GM18951 (cell line): ENCODE results near the gene CKAP2L.

Experiments used
- POLR2A ChIP-seq: IDR thresholded peaks from 4 replicates; pipeline ENCODE4 v1.6.1; 2011; ENCODE audit warnings: mild to moderate bottlenecking; ENCODE audit not compliant: insufficient read length, insufficient read depth; ENCODE audit errors: extremely low read depth
- in situ Hi-C: fragments of 300-500 bp; cut with MboI; formaldehyde crosslinking; loops from one replicate; pipeline ENCODE4 v1.12.0; 2022; ENCODE audit warnings: low sequenced_read_pairs, mixed read lengths, inconsistent platforms; ENCODE audit not compliant: unreplicated experiment

Gene CKAP2L

GRCh38 chr2:112798979-112799975 lies 34.9 kb upstream of the CKAP2L start:
- in situ Hi-C loops, result no loop called here
- TF ChIP-seq POLR2A, result no peak

DNA sequence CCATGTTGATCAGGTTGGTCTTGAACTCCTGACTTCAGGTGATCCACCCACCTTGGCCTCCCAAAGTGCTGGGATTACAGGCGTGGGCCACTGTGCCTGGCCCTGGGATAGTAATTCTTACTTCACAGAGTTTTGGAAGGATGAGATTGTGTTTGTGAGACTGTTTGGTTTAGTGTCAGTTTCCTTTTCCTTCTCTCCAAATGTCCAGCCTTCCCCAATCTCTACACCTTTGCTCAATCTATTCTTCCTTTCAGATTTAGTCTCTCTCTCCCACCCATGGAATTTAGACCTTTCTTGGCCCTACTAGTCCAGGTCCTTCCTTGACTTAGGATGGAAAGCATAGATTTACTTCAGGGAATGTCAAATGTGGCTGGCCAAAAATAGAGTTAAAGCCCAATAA lies 32.1 kb upstream of the CKAP2L start:
- no peak for TF ChIP-seq POLR2A
- in situ Hi-C loops, result no loop called here

- TF ChIP-seq POLR2A, result no peak
- in situ Hi-C loops, result no loop called here
Observed at GRCh38 chr2:112795774-112796173, 31.4 kb upstream of the CKAP2L start.

DNA sequence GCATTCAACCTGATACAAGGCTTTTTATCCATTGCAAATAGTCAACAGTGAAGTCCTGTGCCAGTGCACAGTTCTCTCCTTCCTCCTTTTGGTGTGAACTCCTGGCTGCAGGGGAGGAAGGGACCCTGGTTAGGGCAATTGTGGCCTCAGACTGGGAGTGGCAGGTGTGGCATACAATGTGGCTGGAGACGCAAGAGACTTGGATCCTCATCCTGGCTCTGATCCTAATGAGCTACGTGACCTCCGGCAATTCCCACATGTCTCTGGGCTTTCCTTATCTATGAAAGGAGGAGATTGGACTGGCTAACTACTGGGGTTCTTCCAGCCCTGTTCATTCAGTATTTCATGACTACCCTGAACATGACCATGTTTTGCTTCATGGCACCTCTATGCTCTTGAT lies 30.4 kb upstream of the CKAP2L start:
- TF ChIP-seq POLR2A, result no peak
- in situ Hi-C loops, result no loop called here

DNA sequence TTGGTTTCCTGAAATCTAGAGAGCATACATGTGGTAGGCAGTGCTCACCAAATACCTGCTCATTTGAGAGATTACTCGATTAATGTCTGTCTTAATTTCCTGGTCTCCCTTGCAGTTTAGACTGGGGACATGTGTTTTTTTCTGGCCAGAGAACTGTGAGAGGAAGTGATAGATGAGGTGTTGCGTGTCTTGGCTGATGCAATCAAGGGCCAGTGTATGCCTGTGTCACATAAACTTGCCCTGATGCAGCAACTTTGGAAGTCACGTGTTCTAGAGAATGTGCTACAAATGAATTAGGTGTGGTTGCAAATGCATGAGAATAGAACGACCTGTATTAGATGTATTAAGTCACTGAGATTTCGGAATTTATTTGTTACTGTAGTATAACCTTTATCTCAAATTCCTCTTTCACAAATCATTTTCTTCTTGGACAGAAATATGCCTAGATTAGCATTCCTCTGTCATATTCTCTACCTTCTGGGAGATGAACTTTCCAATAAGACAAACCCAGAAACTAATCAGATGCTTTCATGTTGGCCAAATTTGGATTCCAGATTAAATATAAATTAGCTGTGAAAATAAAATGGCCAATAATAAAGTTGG lies 29.8 kb upstream of the CKAP2L start:
- TF ChIP-seq POLR2A, result no peak

GRCh38 chr2:112793449-112793978 lies 29.1 kb upstream of the CKAP2L start:
- TF ChIP-seq POLR2A, result no peak
- in situ Hi-C loops, result no loop called here

More for the DNA sequence above, 29.8 kb upstream of the CKAP2L start:
- in situ Hi-C loops, result no loop called here

GRCh38 chr2:112792419-112792818 lies 28.0 kb upstream of the CKAP2L start:
- in situ Hi-C loops, result no loop called here
- TF ChIP-seq POLR2A, result no peak

DNA sequence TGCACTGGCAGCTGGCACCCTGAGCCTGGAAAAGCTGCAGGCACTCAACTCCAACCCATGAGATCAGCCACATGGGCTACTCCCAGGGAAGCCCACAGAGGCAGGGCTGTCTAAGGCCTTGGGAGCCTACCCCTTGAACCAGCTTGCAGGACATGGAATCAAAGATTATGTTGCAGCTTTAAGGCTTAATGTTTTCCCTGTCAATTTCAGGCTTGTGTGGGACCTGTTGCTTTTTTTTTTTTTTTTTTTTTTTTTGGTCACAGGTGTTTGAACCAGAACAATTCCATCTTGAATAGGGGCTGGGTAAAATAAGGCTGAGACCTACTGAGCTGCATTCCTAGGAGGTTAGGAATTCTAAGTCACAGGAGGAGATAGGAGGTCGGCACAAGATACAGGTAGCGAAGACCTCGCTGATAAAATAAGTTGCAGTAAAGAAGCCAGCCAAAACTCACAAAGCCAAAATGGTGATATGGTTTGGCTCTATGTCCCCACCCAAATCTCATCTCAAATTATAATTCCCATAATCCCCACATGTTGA lies 27.4 kb upstream of the CKAP2L start:
- in situ Hi-C loops, result no loop called here
- no peak for TF ChIP-seq POLR2A

DNA sequence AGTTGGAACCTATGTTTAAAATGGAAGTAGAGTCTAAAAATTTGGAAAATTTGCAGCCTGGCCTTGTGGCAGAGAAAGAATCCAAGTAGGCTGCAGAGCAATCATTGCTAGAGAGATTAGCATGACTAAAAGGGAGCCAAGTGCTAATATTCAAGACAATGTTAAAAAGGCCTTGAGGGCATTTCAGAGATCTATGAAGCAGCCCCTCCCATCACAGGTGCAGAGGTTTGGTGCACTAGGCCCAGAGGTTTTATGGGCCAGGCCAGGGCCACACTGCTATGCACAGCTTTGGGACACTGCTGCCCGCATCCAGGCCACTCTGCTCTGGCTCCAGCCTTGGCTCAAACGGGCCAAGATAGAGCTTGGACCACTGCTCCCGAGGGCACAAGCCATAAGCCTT lies 26.6 kb upstream of the CKAP2L start:
- no peak for TF ChIP-seq POLR2A
- in situ Hi-C loops, result no loop called here

GRCh38 chr2:112790305-112790704 lies 25.9 kb upstream of the CKAP2L start:
- in situ Hi-C loops, result no loop called here

DNA sequence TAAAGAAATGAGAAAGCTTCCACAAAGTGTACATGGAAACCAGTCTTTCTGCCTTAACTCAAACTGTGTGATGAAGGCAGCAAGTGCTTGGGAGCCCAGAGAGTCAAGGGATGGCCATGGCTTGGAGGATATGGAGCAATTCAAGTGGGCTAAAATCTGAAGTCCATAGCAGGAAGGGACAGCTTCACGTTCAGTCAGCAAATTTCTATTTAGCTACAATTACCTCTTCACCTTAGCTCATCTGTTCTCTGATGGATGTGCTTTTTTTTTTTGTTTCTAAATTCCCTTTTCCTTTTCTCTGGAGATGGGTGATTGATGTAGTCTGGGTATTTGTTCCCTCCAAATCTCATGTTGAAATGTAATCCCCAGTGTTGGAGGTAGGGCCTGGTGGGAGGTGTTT lies 24.8 kb upstream of the CKAP2L start:
- no peak for TF ChIP-seq POLR2A

More at GRCh38 chr2:112790305-112790704, 25.9 kb upstream of the CKAP2L start:
- TF ChIP-seq POLR2A, result no peak

DNA sequence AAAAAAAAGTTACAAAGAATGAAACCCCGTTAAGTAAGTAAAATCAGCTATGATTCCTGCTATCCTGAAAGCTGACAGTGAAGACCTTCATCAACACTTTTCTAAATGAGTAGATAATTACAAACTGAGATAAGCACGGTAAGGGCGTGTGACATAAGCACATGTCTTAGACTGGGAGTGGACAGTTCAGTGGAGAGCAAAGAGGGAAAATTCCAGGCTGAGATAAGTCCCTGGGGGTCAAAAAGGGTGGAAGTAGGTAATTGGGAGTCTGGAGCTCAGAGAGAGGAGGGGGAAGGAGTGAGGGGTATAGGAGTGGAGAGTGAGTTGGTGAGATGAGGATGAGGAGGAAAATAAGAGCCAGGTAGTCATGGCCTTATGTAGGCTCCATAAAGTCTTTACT lies 24.2 kb upstream of the CKAP2L start:
- in situ Hi-C loops, result no loop called here
- TF ChIP-seq POLR2A, result no peak

More for the DNA sequence above, 24.8 kb upstream of the CKAP2L start:
- in situ Hi-C loops, result no loop called here

DNA sequence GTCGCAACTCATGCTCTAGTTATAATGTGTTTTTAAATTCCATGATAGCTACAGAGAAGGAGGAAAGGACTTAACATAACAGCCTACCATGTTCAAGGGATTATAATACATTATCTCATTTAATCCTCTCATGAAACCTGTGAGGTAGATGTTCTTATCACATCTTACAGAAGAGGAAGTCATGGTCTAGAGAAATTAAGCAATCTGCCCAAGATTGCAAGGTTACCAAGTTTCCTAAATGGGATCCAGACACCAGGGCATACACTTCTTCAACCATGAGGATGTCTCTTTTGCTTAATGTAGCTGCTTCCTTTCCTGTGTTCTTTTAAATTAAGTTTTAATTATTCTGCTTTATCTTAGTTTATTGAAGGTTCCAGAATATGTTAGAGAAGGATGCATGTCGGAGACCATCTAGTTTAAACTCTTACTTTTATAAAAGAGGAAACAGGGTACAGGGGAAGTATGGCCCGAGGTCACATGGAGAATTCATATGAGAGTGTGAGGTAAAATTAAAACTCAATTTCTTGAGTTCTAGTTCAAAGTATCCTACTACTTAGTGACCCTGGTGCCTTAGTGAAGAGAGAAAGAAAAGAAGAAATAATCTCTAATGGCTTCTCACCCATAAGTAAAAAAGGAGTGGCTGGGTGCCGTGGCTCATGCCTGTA lies 23.5 kb upstream of the CKAP2L start:
- no peak for TF ChIP-seq POLR2A
- in situ Hi-C loops, result no loop called here

DNA sequence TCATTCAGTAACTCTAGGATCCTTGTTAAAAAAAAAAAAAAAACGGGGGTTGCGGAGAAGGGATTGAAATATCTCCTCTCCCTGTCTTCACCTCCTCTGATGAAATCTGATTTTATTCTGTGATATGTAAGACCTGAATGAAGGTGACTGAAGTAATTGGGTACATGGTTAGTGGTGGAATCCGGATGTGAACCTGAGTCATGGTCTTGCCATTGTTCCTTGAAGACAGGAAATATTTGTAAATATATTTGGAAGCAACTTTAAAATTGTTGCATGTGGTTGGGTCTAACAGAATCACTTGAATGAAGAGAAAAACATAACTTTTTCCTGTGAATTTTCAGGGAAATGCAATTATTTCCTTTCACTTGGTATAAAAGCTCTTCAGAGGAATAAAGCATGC lies 22.9 kb upstream of the CKAP2L start:
- in situ Hi-C loops, result no loop called here
- TF ChIP-seq POLR2A, result no peak
